Cardiac muscle cell (in vitro differentiated cells and primary cell): Measurements from ENCODE around the gene TOMM22. TPM values are rescaled to one million over a fixed set of nuclear protein-coding genes. Genes with fewer than 3 reads are reported as not detected.

Source experiments
- DNase-seq, 2 donors: peaks; one replicate each; pipeline versions ENCODE4 v3.0.0 to v3.0.0-alpha.2; 2010 to 2017; ENCODE audit warnings: low read depth in 1 of 2, low spot score in 1 of 2
- H3K27ac ChIP-seq: fragments of 200-600 bp; sonication (generic); 2 replicates; pipeline ENCODE4 v1.5.1; 2016
- H3K27me3 ChIP-seq: fragments of 200-600 bp; sonication (generic); 2 replicates; pipeline ENCODE4 v1.6.0; 2016; ENCODE audit warnings: control low read depth
- H3K36me3 ChIP-seq: fragments of 200-600 bp; sonication (generic); 2 replicates; pipeline ENCODE4 v1.5.1; 2016; ENCODE audit warnings: control low read depth
- H3K4me1 ChIP-seq: fragments of 200-600 bp; sonication (generic); 2 replicates; pipeline ENCODE4 v1.8.1; 2017; ENCODE audit warnings: low read depth, mild to moderate bottlenecking, mixed run types
- H3K4me3 ChIP-seq: fragments of 200-600 bp; sonication (generic); 2 replicates; pipeline ENCODE4 v1.5.1; 2016; ENCODE audit warnings: mild to moderate bottlenecking
- H3K9me3 ChIP-seq: fragments of 200-600 bp; sonication (generic); 2 replicates; pipeline ENCODE4 v1.5.1; 2017; ENCODE audit warnings: low read depth, mild to moderate bottlenecking, control low read depth
- CTCF ChIP-seq: IDR thresholded peaks from 2 replicates; pipeline ENCODE4 v1.5.1; 2012; ENCODE audit warnings: low read depth, mild to moderate bottlenecking, low read length
- polyA plus RNA-seq: library from polyadenylated mRNA; unstranded; fragments of >200 nt; fragmentation: Nextera tagmentation; extraction: Ambion mirVana; gene quantifications from 2 replicates; pipeline ENCODE4 v1.2.1, GENCODE V29; 2016
- total RNA-seq: library from RNA; depleted of rRNA; stranded (reverse); fragments of >200 nt; gene quantifications from 2 replicates; pipeline ENCODE4 v1.2.3, GENCODE V29; 2016

TOMM22 gene
- total and polyA plus RNA-seq, 2 experiments from 2014 or later: 46.2 to 151 TPM

GRCh38 chr22:38685761-38686160 is 4.0 kb downstream of the TOMM22 start:
- no peak for TF ChIP-seq CTCF
- Histone ChIP-seq H3K4me1 (peaks cover 4% of the 10 kb centered on the region), H3K27ac (no peak overlapping the region), H3K36me3 (peaks cover 24% of the 10 kb centered on the region), H3K9me3 (no peaks in the 10 kb centered on the region), H3K27me3 (no peaks in the 10 kb centered on the region), H3K4me3 (no peak overlapping the region)
- no peak for DNase-seq

- no peak for DNase-seq
- Histone ChIP-seq H3K36me3 (peaks cover 26% of the 10 kb centered on the region), H3K27ac (no peak overlapping the region), H3K27me3 (no peaks in the 10 kb centered on the region), H3K9me3 (no peaks in the 10 kb centered on the region), H3K4me3 (no peak overlapping the region), H3K4me1 (no peaks in the 10 kb centered on the region)
- no peak for TF ChIP-seq CTCF
Measured at GRCh38 chr22:38689651-38690050, 7.9 kb downstream of the TOMM22 start.

- no peaks in the 10 kb centered on the region for H3K9me3 ChIP-seq
- H3K27me3 ChIP-seq: no peaks in the 10 kb centered on the region
- H3K36me3 ChIP-seq: peaks cover 4% of the 10 kb centered on the region
- no peak for TF ChIP-seq CTCF
- H3K27ac ChIP-seq: no peak overlapping the region
- H3K4me3 ChIP-seq: no peak overlapping the region
- no peak for DNase-seq
- peaks cover 18% of the 10 kb centered on the region for H3K4me1 ChIP-seq
Measured at GRCh38 chr22:38694049-38694448, 12.3 kb downstream of the TOMM22 start.

- Histone ChIP-seq H3K27me3 (no peaks in the 10 kb centered on the region), H3K4me1 (peaks cover 22% of the 10 kb centered on the region), H3K4me3 (no peak overlapping the region), H3K27ac (no peak overlapping the region), H3K36me3 (peaks cover 2% of the 10 kb centered on the region), H3K9me3 (no peaks in the 10 kb centered on the region)
- TF ChIP-seq CTCF: no peak
- no peak for DNase-seq
Measured at GRCh38 chr22:38694940-38695339, 13.2 kb downstream of the TOMM22 start.

- Histone ChIP-seq H3K4me3 (no peak overlapping the region), H3K27me3 (no peaks in the 10 kb centered on the region), H3K36me3 (peaks cover 2% of the 10 kb centered on the region), H3K4me1 (peaks cover 22% of the 10 kb centered on the region), H3K9me3 (no peaks in the 10 kb centered on the region), H3K27ac (no peak overlapping the region)
- peak in 1 of 2 donors; percentile 83 for DNase-seq
- no peak for TF ChIP-seq CTCF
Measured at GRCh38 chr22:38696606-38697424, 15.1 kb downstream of the TOMM22 start.
